GM19351 (cell line): ENCODE measurements around the gene ERBB4.
A peak's percentile ranks its signal among the peaks of the same experiment; 100 is the strongest.

Source experiments
- ATAC-seq: cut with Tn5 transposase; IDR thresholded peaks from one replicate; pipeline ENCODE4 v1.9.1; 2021; ENCODE audit warnings: mild to moderate bottlenecking, moderate library complexity; ENCODE audit not compliant: unreplicated experiment

ERBB4 gene

GRCh38 chr2:211512806-211513205 lies 1025.8 kb downstream of the ERBB4 start:
- ATAC-seq: no peak

- peak; percentile 78 for ATAC-seq
Observed at GRCh38 chr2:211503856-211504255, 1034.7 kb downstream of the ERBB4 start.

- ATAC-seq: no peak
Observed at GRCh38 chr2:211503198-211503597, 1035.4 kb downstream of the ERBB4 start.

DNA sequence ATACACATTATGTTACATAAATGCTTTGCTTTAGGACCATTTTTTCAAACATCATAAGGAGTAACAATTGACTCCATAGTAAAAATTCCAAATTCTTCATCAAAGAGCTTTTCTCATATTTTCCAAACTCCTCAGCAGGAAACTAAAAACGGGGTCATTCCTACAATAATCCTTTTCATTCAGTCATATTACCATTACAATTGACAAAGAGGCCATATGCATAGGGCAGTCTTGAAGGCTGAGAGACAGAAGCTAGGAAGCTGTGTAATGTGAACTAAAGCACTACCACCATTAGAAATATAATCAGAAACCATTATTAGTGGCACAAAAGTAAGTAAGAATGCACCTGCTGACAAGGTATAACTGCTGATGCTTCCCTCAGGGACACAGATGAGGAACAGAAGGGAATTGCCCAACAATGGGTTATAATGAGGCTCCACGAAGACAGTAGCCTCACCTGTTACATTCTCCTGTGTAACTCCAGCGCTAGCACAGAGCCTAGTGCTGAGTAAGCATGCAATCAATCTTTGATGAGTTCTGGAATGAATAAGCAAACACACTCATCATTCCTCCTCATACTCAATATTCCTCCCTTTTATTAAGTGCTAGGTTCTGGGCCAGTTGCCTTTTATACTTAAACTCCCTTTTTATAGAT lies 1039.9 kb downstream of the ERBB4 start:
- no peak for ATAC-seq

DNA sequence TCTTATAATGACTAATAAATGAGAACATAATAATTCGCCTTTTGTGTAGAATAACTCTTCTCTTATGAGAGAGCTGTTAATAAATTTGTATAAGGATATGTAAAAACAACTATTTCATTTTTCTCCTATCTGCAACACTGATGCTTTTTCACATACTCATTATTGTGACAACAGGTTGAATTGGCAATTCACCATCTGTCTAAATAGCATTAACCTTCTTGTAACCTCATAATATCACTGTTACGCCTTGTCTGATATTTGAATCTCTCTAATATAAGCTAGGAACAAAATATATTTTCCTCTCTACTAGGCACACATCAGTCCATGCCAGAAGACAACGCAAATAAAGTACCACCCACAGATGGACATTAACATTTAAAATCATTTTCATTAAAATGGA lies 1043.3 kb downstream of the ERBB4 start:
- ATAC-seq: no peak

DNA sequence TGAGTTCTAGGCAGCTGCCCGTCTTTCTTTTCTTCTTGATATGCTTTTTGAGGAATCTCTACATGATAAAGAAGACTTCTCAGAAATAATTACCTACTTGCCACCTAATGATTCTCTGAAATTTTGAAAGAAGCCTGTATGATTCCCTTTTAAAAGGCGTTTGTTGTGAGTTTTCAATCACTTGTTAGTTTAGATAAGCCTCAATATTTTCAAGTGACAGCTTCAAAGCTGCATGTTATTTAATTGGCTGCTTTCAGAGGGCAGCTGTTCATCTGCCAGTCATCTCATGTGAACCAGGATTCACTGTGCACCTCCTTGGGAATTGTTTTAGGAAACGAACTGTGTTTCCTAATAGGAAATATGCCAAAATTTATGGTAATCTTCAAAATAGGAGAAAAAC lies 1044.1 kb downstream of the ERBB4 start:
- ATAC-seq: no peak

DNA sequence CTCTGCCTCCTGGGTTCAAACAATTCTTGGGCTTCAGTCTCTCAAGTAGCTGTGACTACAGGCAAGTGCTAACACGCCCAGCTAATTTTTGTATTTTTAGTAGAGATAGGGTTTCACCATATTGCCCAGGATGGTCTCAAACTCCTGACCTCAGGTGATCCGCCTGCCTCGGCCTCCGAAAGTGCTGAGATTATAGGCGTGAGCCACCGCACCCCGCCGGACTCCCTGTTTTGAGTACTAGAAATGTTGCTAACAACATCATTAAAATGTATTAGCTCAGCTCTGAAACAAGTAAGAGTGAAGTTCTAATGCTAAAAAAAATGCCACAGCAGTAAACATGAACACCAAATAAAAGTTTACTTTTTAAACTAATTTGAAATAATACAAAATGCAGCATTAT lies 1044.5 kb downstream of the ERBB4 start:
- ATAC-seq: no peak

- no peak for ATAC-seq
Observed at GRCh38 chr2:211487733-211488132, 1050.9 kb downstream of the ERBB4 start.

GRCh38 chr2:211479536-211480150 lies 1059.0 kb downstream of the ERBB4 start:
- ATAC-seq: no peak

GRCh38 chr2:211477537-211478275 lies 1060.9 kb downstream of the ERBB4 start:
- no peak for ATAC-seq

DNA sequence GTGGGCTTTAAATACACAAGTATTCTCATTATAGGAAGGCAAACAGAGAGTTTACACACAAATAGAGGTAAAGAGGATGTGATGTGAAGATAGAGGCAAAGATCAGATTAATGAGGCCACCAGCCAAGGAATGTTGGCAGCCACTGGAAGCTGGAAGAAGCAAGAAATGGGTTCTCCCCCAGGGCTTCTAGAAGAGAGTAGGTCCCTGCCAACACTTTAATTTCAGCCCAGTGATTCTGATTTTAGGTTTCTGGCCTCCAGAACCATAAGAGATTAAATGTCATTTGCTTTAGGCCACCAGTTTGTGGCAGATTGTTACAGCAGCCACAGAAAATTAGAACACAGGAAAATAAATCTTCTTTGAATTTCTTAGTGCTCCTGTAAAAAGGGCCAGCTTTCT lies 1065.5 kb downstream of the ERBB4 start:
- no peak for ATAC-seq

DNA sequence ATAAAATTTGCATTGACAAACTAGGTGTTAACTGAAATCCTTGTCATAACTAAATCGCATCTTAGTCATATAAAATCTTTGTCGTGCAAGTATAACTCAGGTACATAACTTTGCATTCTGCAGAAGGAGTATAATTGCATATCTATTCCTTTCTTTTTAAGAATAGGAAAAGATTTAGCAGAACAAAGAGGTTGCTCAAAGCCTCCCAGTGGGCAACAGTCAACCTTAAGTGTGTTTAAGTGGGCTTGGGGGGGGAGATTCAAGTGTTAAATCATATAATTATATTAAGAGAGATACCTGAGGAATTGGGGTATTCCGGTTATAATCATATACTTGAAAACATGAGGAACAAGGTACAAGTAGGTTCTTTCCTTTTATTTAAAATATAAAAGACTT lies 1068.9 kb downstream of the ERBB4 start:
- ATAC-seq: no peak

- no peak for ATAC-seq
Observed at GRCh38 chr2:211468877-211469663, 1069.5 kb downstream of the ERBB4 start.

- no peak for ATAC-seq
Observed at GRCh38 chr2:211468217-211468616, 1070.4 kb downstream of the ERBB4 start.

GRCh38 chr2:211463397-211463796 lies 1075.2 kb downstream of the ERBB4 start:
- ATAC-seq: no peak

GRCh38 chr2:211458974-211459373 lies 1079.6 kb downstream of the ERBB4 start:
- no peak for ATAC-seq

GRCh38 chr2:211457325-211457724 lies 1081.3 kb downstream of the ERBB4 start:
- ATAC-seq: no peak

DNA sequence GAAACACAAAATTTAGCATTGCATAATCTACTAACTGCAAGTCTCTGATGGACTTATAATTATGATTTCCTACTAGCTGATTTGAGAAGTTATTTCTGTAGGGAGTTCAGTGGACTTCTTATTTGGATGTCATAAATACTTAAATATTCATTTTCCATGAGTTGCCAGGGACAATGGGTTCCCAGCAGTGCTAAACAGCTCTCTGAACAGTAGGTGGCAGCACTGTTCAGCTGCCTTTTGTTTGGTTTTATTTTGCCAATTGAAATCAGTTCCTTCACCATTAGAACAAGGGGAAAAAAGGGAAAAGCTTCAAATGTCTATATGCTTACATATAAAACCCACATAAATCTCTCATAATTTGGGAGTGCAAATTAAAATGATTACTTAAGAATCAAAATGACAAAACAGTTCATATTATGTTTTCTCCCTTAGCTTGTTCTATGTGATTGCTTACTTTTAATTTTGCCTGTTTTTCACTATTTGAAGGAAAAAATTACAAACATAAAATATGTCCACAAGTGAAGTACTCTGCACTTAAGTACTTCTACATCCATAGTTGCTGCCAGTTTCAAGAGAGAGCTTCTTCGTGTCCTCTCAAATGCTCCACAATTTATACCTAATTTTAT lies 1083.3 kb downstream of the ERBB4 start:
- ATAC-seq: peak; percentile 84

- no peak for ATAC-seq
Observed at GRCh38 chr2:211454679-211455078, 1083.9 kb downstream of the ERBB4 start.

DNA sequence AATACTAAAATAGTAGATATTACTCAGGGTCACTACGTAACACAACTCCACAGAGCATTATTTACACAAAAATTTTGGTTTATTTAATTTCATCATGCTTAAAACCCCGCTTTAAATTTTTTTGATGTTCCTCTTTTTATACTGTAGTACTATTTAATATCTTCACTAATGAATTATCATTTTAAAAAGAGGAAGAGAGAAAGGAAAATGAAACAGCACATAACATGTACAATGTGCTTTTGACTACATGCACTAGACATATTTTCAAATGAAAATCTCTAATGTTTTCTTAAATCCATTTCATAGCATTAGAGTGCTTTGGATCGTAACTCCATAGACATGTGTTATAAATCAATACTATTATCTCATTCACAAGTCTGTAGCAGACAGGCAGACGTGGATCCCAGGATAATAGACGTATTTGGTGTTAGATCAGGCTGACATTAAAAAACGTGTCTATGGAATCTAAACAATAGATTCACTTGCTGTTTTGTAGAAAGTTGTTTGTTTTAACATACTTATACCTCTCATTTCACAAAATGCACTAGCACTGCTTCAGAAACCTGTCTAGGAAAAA lies 1085.2 kb downstream of the ERBB4 start:
- no peak for ATAC-seq

GRCh38 chr2:211451642-211452041 lies 1087.0 kb downstream of the ERBB4 start:
- no peak for ATAC-seq
